Activated T-helper 1 cell treated with anti-CD3 and anti-CD28 coated beads, Interleukin-12 subunit alpha, Interleukin-12 subunit beta, Interleukin-2, Interleukin-4 antibody, amounts not matched to agents 30 ng/mL and 10 ng/mL and 1 ng/mL, durations not matched to agents 14 hours and 24 hours and 36 hours (primary cell): ENCODE data around the gene PAQR7. TPM values are rescaled to one million over a fixed set of nuclear protein-coding genes. Genes with fewer than 3 reads are reported as not detected.

Source experiments
- DNase-seq: peaks from one replicate; pipeline ENCODE4 v3.0.0; 2021; ENCODE audit warnings: low spot score
- H3K27ac Mint-ChIP-seq: one replicate; pipeline ENCODE4 v1.8.0; 2021; ENCODE audit warnings: mild to moderate bottlenecking, mixed read lengths
- H3K27me3 Mint-ChIP-seq: one replicate; pipeline ENCODE4 v1.8.0; 2022; ENCODE audit warnings: mild to moderate bottlenecking, moderate library complexity, mixed read lengths; ENCODE audit not compliant: insufficient read depth
- H3K36me3 Mint-ChIP-seq: one replicate; pipeline ENCODE4 v1.8.0; 2021; ENCODE audit warnings: low read depth, mixed read lengths
- H3K4me1 Mint-ChIP-seq: one replicate; pipeline ENCODE4 v1.8.0; 2021; ENCODE audit warnings: low read depth, mixed read lengths
- H3K4me3 Mint-ChIP-seq: one replicate; pipeline ENCODE4 v1.8.0; 2021; ENCODE audit warnings: mild to moderate bottlenecking, moderate library complexity, mixed read lengths
- H3K9me3 Mint-ChIP-seq: one replicate; pipeline ENCODE4 v1.8.0; 2021; ENCODE audit warnings: mixed read lengths
- intact Hi-C: fragments of 100-400 bp; cut with micrococcal nuclease; formaldehyde crosslinking; loops from one replicate; pipeline ENCODE4 v1.15.1; 2024
- total RNA-seq: library from RNA; stranded (reverse); gene quantifications from 2 replicates; pipeline ENCODE4 v1.2.3, GENCODE V29; 2022

PAQR7 gene
- total RNA-seq, 1 donor from 2014 or later, result 6.1 TPM

DNA sequence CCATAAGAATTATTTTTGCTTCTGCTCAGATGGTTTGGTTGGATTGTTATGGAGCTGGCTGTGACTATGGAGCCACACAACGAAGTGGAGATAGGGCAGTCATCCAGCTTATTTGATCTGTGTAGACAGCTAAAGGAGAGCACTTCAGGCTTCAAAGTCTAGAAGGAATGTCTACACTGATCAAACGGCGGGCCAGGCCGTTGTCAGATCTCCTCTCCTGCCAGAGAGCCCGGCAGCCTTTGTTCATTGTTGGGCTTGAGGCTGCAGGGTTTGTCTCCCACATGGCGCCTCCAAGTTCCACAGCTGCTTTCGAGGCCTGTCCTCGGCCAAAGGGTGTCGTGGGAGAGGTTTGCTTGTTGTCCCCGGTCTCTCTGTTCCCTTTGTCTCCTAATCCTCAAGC lies 33.5 kb upstream of the PAQR7 start:
- H3K27ac Mint-ChIP-seq, result no peak overlapping the region

GRCh38 chr1:25908161-25908560 lies 32.7 kb upstream of the PAQR7 start:
- Mint-ChIP-seq H3K9me3 (no peaks in the 10 kb centered on the region), H3K4me3 (no peak overlapping the region), H3K27me3 (peaks cover 24% of the 10 kb centered on the region), H3K27ac (no peak overlapping the region), H3K36me3 (peaks cover 8% of the 10 kb centered on the region), H3K4me1 (peaks cover 31% of the 10 kb centered on the region)
- intact Hi-C loops, result loop anchor here (5.0 kb wide), 2 partner anchors 204 to 1586 kb away; partner anchors contain the start of gene PDIK1L
- DNase-seq, result no peak

More for the DNA sequence above, 33.5 kb upstream of the PAQR7 start:
- peaks cover 24% of the 10 kb centered on the region for H3K27me3 Mint-ChIP-seq
- peaks cover 23% of the 10 kb centered on the region for H3K4me1 Mint-ChIP-seq
- DNase-seq, result no peak
- H3K36me3 Mint-ChIP-seq, result peaks cover 4% of the 10 kb centered on the region
- intact Hi-C loops, result loop anchor here (5.0 kb wide), 2 partner anchors 203 to 1587 kb away; partner anchors contain the start of gene PDIK1L
- no peak overlapping the region for H3K4me3 Mint-ChIP-seq
- no peaks in the 10 kb centered on the region for H3K9me3 Mint-ChIP-seq

GRCh38 chr1:25907601-25908000 lies 32.1 kb upstream of the PAQR7 start:
- H3K27me3 Mint-ChIP-seq, result peaks cover 24% of the 10 kb centered on the region
- H3K27ac Mint-ChIP-seq, result peak overlapping the region; percentile 22
- H3K4me1 Mint-ChIP-seq, result peaks cover 36% of the 10 kb centered on the region
- H3K9me3 Mint-ChIP-seq, result no peaks in the 10 kb centered on the region
- H3K4me3 Mint-ChIP-seq, result peak overlapping the region; percentile 98
- intact Hi-C loops, result loop anchor here (2.0 to 5.0 kb wide), 3 partner anchors 15 to 1585 kb away; partner anchors contain the start of gene PDIK1L
- peaks cover 12% of the 10 kb centered on the region for H3K36me3 Mint-ChIP-seq
- DNase-seq, result no peak

DNA sequence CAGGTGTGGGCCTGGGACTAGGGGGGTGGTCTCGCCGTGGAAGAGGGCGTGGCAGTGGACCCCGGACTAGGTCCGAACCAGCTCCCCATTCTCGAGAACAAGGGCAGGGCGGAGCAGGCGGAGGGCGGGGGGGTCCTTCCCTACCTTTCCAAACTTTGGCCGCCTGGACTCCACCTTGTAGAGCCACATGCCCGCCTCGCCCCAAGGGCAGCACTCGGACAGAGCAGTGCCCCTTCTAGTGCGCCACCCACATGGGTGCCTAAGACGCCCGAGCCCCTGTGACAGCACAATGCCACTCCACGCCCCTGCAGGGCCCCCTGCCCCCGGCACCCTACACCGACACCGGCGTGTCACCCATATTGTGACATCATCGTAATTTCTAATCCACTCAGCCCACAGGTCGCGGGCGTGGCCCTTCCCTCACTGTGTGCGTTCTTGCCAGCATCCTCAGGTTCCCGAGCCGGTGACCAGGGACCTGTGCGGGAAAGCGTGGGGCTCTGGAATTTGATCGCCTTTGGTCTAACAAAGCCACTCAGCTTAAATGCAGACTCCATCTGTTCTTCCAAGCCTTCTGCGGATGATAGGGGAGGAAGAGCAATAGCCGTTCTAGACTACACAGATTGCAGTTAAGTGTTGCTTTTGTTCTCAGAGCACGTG lies 31.3 kb upstream of the PAQR7 start:
- H3K36me3 Mint-ChIP-seq, result peaks cover 15% of the 10 kb centered on the region
- intact Hi-C loops, result loop anchor here (1.0 to 5.0 kb wide), 5 partner anchors 16 to 1584 kb away; partner anchors contain the start of genes AUNIP, PAQR7 and PDIK1L
- H3K27ac Mint-ChIP-seq, result peak overlapping the region; percentile 49
- no peaks in the 10 kb centered on the region for H3K9me3 Mint-ChIP-seq
- peaks cover 24% of the 10 kb centered on the region for H3K27me3 Mint-ChIP-seq
- peak overlapping the region; percentile 98 for H3K4me3 Mint-ChIP-seq
- peaks cover 42% of the 10 kb centered on the region for H3K4me1 Mint-ChIP-seq
- DNase-seq, result peak; percentile 28

- H3K27ac Mint-ChIP-seq, result peak within 1 kb of the TSS; percentile 93
- peak within 1 kb of the TSS; percentile 98 for H3K4me3 Mint-ChIP-seq
- peaks cover 49% of the 10 kb centered on the region for H3K4me1 Mint-ChIP-seq
- H3K36me3 Mint-ChIP-seq, result peaks cover 21% of the 10 kb centered on the region
- DNase-seq, result peak; percentile 76
- H3K9me3 Mint-ChIP-seq, result no peaks in the 10 kb centered on the region
- peaks cover 24% of the 10 kb centered on the region for H3K27me3 Mint-ChIP-seq
- intact Hi-C loops, result loop anchor here (1.0 to 5.0 kb wide), 8 partner anchors 11 to 1584 kb away; partner anchors contain the start of genes AUNIP, MTFR1L, PAFAH2 and PAQR7
These were observed 30.5 kb upstream of the PAQR7 start, which contains the start of gene STMN1 for GRCh38 chr1:25905680-25906643. STMN1 (minus strand) TSS chr1:25906419; CDS start chr1:25904676, 1,743 bp downstream.

DNA sequence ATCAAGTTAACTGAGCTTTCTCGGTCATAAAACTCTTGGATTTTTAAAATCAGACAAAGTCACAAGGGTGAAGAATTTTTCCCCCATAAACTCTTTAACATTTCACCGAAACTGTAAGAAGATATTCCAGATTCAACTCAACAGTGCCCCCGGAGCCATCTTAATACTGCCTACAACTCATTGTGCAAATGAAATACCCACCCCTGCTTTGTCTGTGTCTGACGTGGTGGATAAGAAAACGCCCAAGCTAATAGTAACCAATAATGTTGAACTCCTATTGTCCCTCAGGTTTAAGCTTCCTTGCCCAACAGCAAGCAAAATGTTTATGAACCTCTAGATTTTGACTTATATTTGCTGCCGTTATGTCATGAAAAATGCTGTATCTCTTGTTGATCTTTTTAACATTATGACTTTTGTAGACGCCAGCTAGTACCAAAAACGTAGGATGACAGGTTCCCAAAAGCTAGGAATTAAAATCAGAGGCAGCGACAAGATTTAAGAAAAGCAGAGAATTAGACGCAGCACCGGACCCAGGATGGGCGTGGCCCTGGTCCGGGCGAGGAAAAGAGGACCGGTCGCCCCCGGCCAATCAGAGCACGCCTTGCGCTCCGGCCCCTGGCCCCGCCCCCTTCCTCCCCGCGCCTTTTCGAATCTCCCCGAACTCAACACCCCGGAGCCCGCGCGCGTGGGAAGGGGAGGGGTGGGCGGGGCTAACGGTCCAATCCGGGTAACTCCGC lies 29.6 kb upstream of the PAQR7 start:
- peak; percentile 87 for DNase-seq
- Mint-ChIP-seq H3K36me3 (peaks cover 28% of the 10 kb centered on the region), H3K4me3 (peak overlapping the region; percentile 98), H3K4me1 (peaks cover 57% of the 10 kb centered on the region), H3K9me3 (no peaks in the 10 kb centered on the region), H3K27me3 (peaks cover 24% of the 10 kb centered on the region), H3K27ac (peak overlapping the region; percentile 93)
- intact Hi-C loops, result loop anchor here (1.0 to 5.0 kb wide), 5 partner anchors 10 to 1583 kb away; partner anchors contain the start of genes MTFR1L, PAFAH2 and PDIK1L

- Mint-ChIP-seq H3K9me3 (no peaks in the 10 kb centered on the region), H3K36me3 (peaks cover 31% of the 10 kb centered on the region), H3K27me3 (peaks cover 22% of the 10 kb centered on the region), H3K4me1 (peaks cover 66% of the 10 kb centered on the region), H3K27ac (no peak overlapping the region), H3K4me3 (peak overlapping the region; percentile 98)
- no peak for DNase-seq
- intact Hi-C loops, result no loop called here
These were observed 28.5 kb upstream of the PAQR7 start for GRCh38 chr1:25903986-25904385.

DNA sequence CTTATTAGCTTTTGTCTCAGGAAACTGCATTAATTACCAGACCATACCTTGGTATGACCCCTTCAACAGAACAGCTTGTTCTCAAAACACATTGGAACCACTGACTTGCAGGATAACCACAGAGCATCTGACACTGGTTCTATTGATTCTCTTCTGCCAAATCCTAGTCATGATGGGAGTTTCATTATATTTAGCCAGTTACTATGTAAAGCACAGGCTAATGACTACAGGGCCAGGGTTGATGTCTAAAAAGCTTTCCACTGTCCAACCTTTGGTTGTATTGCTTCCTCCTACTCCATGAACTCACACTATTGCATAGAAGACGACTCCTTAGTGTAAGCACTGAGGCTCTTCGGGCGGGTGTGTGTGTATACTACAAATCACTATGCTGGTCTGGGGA lies 27.0 kb upstream of the PAQR7 start:
- Mint-ChIP-seq H3K27ac (peak overlapping the region; percentile 44), H3K9me3 (no peaks in the 10 kb centered on the region), H3K27me3 (peaks cover 14% of the 10 kb centered on the region), H3K36me3 (peaks cover 36% of the 10 kb centered on the region), H3K4me1 (peaks cover 71% of the 10 kb centered on the region), H3K4me3 (peak overlapping the region; percentile 33)
- intact Hi-C loops, result no loop called here
- no peak for DNase-seq

DNA sequence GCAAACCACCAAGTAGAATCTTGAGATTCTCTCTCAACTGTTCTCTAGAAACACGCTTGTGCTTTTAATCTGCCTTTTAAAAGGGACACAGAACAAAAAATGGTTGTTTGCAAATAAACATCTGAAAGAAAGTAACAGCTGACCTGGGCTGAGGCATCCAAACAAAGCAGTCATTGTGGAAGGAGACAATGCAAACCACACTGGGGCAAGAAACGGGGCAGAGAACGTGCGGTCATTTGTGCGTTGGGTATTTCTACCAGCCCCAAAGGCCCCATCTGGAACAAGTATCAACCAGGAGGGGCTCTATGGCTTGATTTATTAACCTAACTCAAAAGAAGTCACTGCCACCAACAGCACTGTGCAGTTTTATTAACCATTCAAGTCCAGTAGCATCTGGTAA lies 24.7 kb upstream of the PAQR7 start:
- intact Hi-C loops, result no loop called here
- no peak overlapping the region for H3K27ac Mint-ChIP-seq
- DNase-seq, result no peak
- H3K36me3 Mint-ChIP-seq, result peaks cover 38% of the 10 kb centered on the region
- H3K27me3 Mint-ChIP-seq, result peaks cover 2% of the 10 kb centered on the region
- H3K4me1 Mint-ChIP-seq, result peaks cover 73% of the 10 kb centered on the region
- no peak overlapping the region for H3K4me3 Mint-ChIP-seq
- no peaks in the 10 kb centered on the region for H3K9me3 Mint-ChIP-seq

- no peaks in the 10 kb centered on the region for H3K9me3 Mint-ChIP-seq
- peaks cover 72% of the 10 kb centered on the region for H3K4me1 Mint-ChIP-seq
- intact Hi-C loops, result no loop called here
- H3K27me3 Mint-ChIP-seq, result no peaks in the 10 kb centered on the region
- no peak for DNase-seq
- H3K27ac Mint-ChIP-seq, result no peak overlapping the region
- no peak overlapping the region for H3K4me3 Mint-ChIP-seq
- H3K36me3 Mint-ChIP-seq, result peaks cover 36% of the 10 kb centered on the region
These were observed 24.3 kb upstream of the PAQR7 start for GRCh38 chr1:25899792-25900191.

DNA sequence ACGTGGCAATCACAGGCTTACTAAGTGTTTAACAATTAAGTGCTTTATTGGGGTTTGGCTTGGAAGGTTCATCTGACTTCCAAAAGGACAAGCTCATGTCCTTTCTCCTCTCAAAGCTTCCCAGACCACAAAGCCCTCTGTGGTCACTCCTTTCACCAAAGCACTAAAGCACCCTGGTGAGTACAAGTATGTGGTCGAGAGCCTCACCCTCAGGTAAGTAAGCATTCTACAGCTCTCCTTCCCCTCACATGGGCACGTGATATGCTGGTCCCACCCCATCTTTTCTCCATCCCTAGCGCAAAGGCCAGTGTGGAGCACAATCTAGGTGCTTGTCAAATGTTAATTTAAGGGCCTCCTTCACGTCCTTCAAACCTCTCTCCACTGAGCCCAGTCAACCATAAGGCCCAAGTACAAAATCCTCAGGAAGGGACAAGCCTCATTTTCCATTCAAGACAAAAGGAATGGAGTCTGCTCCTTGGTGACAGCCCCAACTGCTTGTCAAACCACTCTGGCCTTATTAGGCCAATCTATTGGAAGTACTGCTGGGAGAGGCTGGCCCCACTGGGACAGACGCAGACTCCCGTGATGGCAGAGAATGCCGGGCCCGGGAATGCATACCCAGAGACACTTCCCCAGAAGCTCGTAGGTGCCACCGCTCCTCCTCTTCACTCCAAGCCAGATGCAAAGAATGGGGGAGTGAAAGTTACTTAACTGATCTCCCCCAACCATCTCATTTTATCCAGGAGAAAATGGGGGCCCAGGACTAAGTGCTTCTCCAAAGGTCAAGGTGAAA lies 22.9 kb upstream of the PAQR7 start:
- H3K27ac Mint-ChIP-seq, result peak overlapping the region; percentile 12
- H3K4me3 Mint-ChIP-seq, result no peak overlapping the region
- no peaks in the 10 kb centered on the region for H3K27me3 Mint-ChIP-seq
- DNase-seq, result no peak
- no peaks in the 10 kb centered on the region for H3K9me3 Mint-ChIP-seq
- intact Hi-C loops, result no loop called here
- peaks cover 35% of the 10 kb centered on the region for H3K36me3 Mint-ChIP-seq
- peaks cover 60% of the 10 kb centered on the region for H3K4me1 Mint-ChIP-seq
